Mesothelial cell of epicardium (in vitro differentiated cells): Measurements from ENCODE around the gene SLC9A3. TPM values are rescaled to one million over a fixed set of nuclear protein-coding genes. Genes with fewer than 3 reads are reported as not detected.

Experiments used
- DNase-seq, 2 experiments: peaks; one replicate each; pipeline ENCODE4 v3.0.0; 2021; ENCODE audit warnings: low spot score in 2 of 2; ENCODE audit not compliant: unreplicated experiment in 2 of 2
- H3K27ac Mint-ChIP-seq: 2 replicates; pipeline ENCODE4 v1.8.0; 2021; ENCODE audit warnings: mixed read lengths
- H3K27me3 Mint-ChIP-seq: 2 replicates; pipeline ENCODE4 v1.8.0; 2021; ENCODE audit warnings: low read depth, mixed read lengths
- H3K36me3 Mint-ChIP-seq: 2 replicates; pipeline ENCODE4 v1.8.0; 2021; ENCODE audit warnings: mixed read lengths
- H3K4me1 Mint-ChIP-seq: 2 replicates; pipeline ENCODE4 v1.8.0; 2021; ENCODE audit warnings: mixed read lengths
- H3K4me3 Mint-ChIP-seq: 2 replicates; pipeline ENCODE4 v1.8.0; 2021; ENCODE audit warnings: mild to moderate bottlenecking, moderate library complexity, mixed read lengths
- H3K9me3 Mint-ChIP-seq: 2 replicates; pipeline ENCODE4 v1.8.0; 2021; ENCODE audit warnings: mixed read lengths
- total RNA-seq: library from RNA; stranded (reverse); gene quantifications from 3 replicates; pipeline ENCODE4 v1.2.1, GENCODE V29; 2021
- TF ChIP-seq, protein P1 (sequence below): fragments of 200-600 bp; sonication (generic); IDR thresholded peaks from one replicate; pipeline ENCODE4 v1.5.0; 2021; ENCODE audit warnings: antibody characterized with exemption; ENCODE audit not compliant: unreplicated experiment

The SLC9A3 gene
- total RNA-seq, 1 donor from 2014 or later, result 2.3 TPM

DNA sequence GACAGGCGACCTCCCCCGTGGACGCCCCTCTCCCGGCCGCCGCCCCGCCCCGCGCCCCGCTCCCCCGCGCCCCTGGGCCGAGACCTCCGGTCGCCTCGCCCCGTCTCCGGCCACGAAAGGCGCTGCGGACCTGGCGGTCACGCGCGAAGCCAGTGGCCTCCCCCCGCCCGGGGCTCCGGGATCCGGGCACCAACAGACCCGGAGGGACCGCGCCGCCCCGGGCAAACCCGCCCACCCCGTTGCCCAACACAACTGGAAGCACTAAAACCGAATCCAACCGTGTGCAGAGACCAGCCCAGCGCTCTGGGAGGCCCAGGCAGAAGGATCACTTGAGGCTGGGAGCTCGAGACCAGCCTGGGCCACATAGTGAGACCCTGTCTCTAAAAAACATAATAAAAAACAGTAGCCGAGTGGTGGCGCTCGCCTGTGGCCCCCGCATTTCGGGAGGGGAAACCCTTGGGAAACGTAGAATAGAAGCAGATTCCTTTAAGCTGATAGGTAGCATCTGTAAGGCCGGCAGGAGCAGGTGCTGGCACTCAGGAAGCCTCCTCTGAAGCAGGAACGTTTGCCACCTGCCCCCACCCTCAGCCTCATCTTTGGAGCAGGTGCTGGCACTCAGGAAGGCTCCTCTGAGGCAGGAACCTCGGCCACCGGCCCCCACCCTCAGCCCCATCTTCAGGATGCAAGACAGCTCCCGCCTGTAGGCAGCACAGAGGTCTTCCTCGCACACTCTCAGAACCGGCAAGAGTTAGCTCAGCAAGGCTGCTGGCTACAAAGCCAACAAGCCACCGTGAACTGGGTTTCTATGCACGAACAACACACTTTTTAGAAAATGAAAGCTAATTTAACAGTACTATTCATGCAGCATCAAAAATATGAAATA lies 4.6 kb upstream of the SLC9A3 start:
- Mint-ChIP-seq H3K4me1 (peaks cover 3% of the 10 kb centered on the region), H3K27ac (no peak overlapping the region), H3K36me3 (no peaks in the 10 kb centered on the region), H3K4me3 (no peak overlapping the region), H3K9me3 (no peaks in the 10 kb centered on the region), H3K27me3 (peaks cover 73% of the 10 kb centered on the region)
- DNase-seq, result no peak
- TF ChIP-seq, protein P1, sequence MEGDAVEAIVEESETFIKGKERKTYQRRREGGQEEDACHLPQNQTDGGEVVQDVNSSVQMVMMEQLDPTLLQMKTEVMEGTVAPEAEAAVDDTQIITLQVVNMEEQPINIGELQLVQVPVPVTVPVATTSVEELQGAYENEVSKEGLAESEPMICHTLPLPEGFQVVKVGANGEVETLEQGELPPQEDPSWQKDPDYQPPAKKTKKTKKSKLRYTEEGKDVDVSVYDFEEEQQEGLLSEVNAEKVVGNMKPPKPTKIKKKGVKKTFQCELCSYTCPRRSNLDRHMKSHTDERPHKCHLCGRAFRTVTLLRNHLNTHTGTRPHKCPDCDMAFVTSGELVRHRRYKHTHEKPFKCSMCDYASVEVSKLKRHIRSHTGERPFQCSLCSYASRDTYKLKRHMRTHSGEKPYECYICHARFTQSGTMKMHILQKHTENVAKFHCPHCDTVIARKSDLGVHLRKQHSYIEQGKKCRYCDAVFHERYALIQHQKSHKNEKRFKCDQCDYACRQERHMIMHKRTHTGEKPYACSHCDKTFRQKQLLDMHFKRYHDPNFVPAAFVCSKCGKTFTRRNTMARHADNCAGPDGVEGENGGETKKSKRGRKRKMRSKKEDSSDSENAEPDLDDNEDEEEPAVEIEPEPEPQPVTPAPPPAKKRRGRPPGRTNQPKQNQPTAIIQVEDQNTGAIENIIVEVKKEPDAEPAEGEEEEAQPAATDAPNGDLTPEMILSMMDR, result no peak

- no peak overlapping the region for H3K4me3 Mint-ChIP-seq
- H3K4me1 Mint-ChIP-seq, result peaks cover 8% of the 10 kb centered on the region
- no peaks in the 10 kb centered on the region for H3K36me3 Mint-ChIP-seq
- no peak overlapping the region for H3K27ac Mint-ChIP-seq
- H3K9me3 Mint-ChIP-seq, result no peaks in the 10 kb centered on the region
- DNase-seq, result no peak
- TF ChIP-seq, protein P1, result no peak
- H3K27me3 Mint-ChIP-seq, result peaks cover 79% of the 10 kb centered on the region
These were observed 3.7 kb upstream of the SLC9A3 start for GRCh38 chr5:527646-528628.

GRCh38 chr5:526456-527088 lies 2.3 kb upstream of the SLC9A3 start:
- no peak overlapping the region for H3K4me3 Mint-ChIP-seq
- H3K4me1 Mint-ChIP-seq, result peaks cover 8% of the 10 kb centered on the region
- TF ChIP-seq, protein P1, result no peak
- H3K9me3 Mint-ChIP-seq, result no peaks in the 10 kb centered on the region
- no peaks in the 10 kb centered on the region for H3K36me3 Mint-ChIP-seq
- H3K27me3 Mint-ChIP-seq, result peaks cover 85% of the 10 kb centered on the region
- no peak overlapping the region for H3K27ac Mint-ChIP-seq
- no peak for DNase-seq

DNA sequence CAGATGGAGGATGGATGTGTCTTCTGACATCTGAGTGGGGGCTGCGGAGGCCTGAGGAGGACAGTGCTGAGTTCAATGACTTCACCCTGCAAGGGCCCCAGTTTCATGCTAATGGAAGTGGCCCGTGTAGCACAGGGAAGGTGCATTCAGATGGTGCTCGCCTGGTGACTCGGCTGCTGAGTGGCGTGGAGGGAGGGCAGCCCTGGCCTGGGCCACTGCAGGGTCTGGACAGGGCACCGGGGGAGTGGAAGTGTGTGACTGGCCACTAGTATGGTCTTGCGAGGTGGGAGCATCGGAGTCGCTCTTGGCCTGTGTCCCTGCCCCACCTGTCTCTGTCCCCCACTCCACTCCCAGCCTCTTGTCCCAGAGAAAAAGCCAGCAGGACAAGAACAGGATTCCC lies 1.7 kb upstream of the SLC9A3 start:
- H3K9me3 Mint-ChIP-seq, result no peaks in the 10 kb centered on the region
- no peak for DNase-seq
- peaks cover 11% of the 10 kb centered on the region for H3K4me1 Mint-ChIP-seq
- TF ChIP-seq, protein P1, result no peak
- H3K36me3 Mint-ChIP-seq, result no peaks in the 10 kb centered on the region
- H3K4me3 Mint-ChIP-seq, result no peak overlapping the region
- no peak overlapping the region for H3K27ac Mint-ChIP-seq
- peaks cover 85% of the 10 kb centered on the region for H3K27me3 Mint-ChIP-seq

DNA sequence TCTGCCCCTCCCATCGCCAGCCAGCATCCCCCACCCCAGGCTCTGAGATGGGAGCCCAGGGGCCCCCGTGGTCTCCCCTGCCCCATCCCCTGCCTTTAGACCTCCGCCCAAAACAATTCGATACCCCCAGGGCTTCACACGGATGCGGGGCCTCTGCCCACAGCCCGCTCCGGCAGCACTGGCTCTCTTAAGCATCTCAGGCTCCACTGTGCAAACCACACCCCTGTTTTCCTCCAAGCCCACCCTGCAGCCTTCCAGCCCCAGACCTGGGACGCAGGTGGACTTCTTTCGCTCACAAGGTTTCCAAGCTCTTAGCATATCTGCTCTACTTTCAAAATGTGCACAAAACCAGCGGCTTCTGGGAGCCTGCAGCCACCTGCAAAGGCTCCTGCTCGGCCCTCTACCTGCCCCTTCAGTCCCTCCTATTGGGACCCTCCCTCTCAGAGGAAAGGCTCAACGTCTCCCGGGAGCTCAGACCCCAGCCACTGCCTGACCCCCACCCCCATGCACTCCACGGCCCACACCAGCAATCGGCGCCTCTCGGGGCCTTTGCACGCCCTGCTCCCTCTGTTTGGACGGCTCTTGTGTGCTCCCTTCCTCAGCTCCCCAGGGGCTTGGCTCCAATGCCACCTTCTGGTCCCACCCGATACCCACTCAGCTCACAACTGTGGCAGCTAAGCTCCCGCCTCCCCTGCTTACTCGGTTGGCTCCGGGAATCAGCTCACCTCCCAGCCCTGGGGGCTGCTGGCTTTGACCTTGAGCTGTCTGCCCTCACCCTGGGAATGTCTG lies 918 bp upstream of the SLC9A3 start:
- no peaks in the 10 kb centered on the region for H3K9me3 Mint-ChIP-seq
- H3K4me3 Mint-ChIP-seq, result peak overlapping the region; percentile 59
- H3K27me3 Mint-ChIP-seq, result peaks cover 85% of the 10 kb centered on the region
- DNase-seq, result no peak
- TF ChIP-seq, protein P1, result no peak
- H3K36me3 Mint-ChIP-seq, result no peaks in the 10 kb centered on the region
- H3K4me1 Mint-ChIP-seq, result peaks cover 11% of the 10 kb centered on the region
- H3K27ac Mint-ChIP-seq, result no peak overlapping the region
